Stimulated activated CD8-positive, alpha-beta memory T cell treated with anti-CD3 and anti-CD28 coated beads, Interleukin-4, amount 100 ng/mL, for 48 hours (primary cell): ENCODE measurements around the gene SOX3.

Experiments
- DNase-seq: peaks from one replicate; pipeline ENCODE4 v3.0.0-alpha.2; 2020

SOX3 gene

GRCh38 chrX:140492066-140492994 is 12.5 kb downstream of the SOX3 start:
- no peak for DNase-seq

- DNase-seq, result no peak
Observed at GRCh38 chrX:140480765-140481164, 24.1 kb downstream of the SOX3 start.

- DNase-seq, result no peak
Observed at GRCh38 chrX:140477987-140478386, 26.9 kb downstream of the SOX3 start.

- no peak for DNase-seq
Observed at GRCh38 chrX:140475025-140475424, 29.8 kb downstream of the SOX3 start.

- DNase-seq, result no peak
Observed at GRCh38 chrX:140467211-140467610, 37.7 kb downstream of the SOX3 start.
